GM18519 (cell line): ENCODE results near the gene KIF21B.
A peak's percentile ranks its signal among the peaks of the same experiment; 100 is the strongest.

ENCODE experiments used
- ATAC-seq: cut with Tn5 transposase; IDR thresholded peaks from one replicate; pipeline ENCODE4 v1.9.1; 2021; ENCODE audit warnings: mild to moderate bottlenecking, moderate library complexity; ENCODE audit not compliant: unreplicated experiment, low FRiP score

Gene KIF21B

GRCh38 chr1:201023517-201023902 lies at the start of gene KIF21B:
Gene KIF21B (minus strand): TSS chr1:201023714. CDS start chr1:201023383, 331 bp downstream.
- peak; percentile 53 for ATAC-seq

GRCh38 chr1:201072922-201073321 lies 49.4 kb upstream of the KIF21B start:
- no peak for ATAC-seq

GRCh38 chr1:201072149-201072548 lies 48.6 kb upstream of the KIF21B start:
- no peak for ATAC-seq

GRCh38 chr1:201069636-201070035 lies 46.1 kb upstream of the KIF21B start:
- ATAC-seq: no peak

GRCh38 chr1:201068976-201069375 lies 45.5 kb upstream of the KIF21B start:
- no peak for ATAC-seq

GRCh38 chr1:201066986-201067385 lies 43.5 kb upstream of the KIF21B start:
- no peak for ATAC-seq

- no peak for ATAC-seq
These were observed 42.2 kb upstream of the KIF21B start for GRCh38 chr1:201065686-201066085.

GRCh38 chr1:201064806-201065205 lies 41.3 kb upstream of the KIF21B start:
- ATAC-seq: no peak

GRCh38 chr1:201063145-201063544 lies 39.6 kb upstream of the KIF21B start:
- no peak for ATAC-seq

GRCh38 chr1:201062511-201063091 lies 39.1 kb upstream of the KIF21B start:
- ATAC-seq: no peak

- ATAC-seq: no peak
These were observed 38.4 kb upstream of the KIF21B start for GRCh38 chr1:201061886-201062285.

GRCh38 chr1:201061049-201061448 lies 37.5 kb upstream of the KIF21B start:
- ATAC-seq: no peak

GRCh38 chr1:201060586-201060985 lies 37.1 kb upstream of the KIF21B start:
- no peak for ATAC-seq

GRCh38 chr1:201059871-201060555 lies 36.5 kb upstream of the KIF21B start:
- ATAC-seq: no peak

- ATAC-seq: no peak
These were observed 35.9 kb upstream of the KIF21B start for GRCh38 chr1:201059401-201059800.

GRCh38 chr1:201054091-201054543 lies 30.6 kb upstream of the KIF21B start:
- ATAC-seq: no peak

- ATAC-seq: no peak
These were observed 29.8 kb upstream of the KIF21B start for GRCh38 chr1:201053155-201053860.

- no peak for ATAC-seq
These were observed 27.9 kb upstream of the KIF21B start for GRCh38 chr1:201051399-201051798.

- ATAC-seq: no peak
These were observed 27.2 kb upstream of the KIF21B start for GRCh38 chr1:201050515-201051277.

GRCh38 chr1:201049248-201049831 lies 25.8 kb upstream of the KIF21B start:
- no peak for ATAC-seq

- no peak for ATAC-seq
These were observed 25.0 kb upstream of the KIF21B start for GRCh38 chr1:201048521-201048920.
